ENCODE data around the gene NAA10. TPM values are rescaled to one million over a fixed set of nuclear protein-coding genes. Genes with fewer than 3 reads are reported as not detected.

Gene NAA10
- total RNA-seq, 3 donors from 2014 or later = 57.7 to 81.0 (median 79.2) TPM

DNA sequence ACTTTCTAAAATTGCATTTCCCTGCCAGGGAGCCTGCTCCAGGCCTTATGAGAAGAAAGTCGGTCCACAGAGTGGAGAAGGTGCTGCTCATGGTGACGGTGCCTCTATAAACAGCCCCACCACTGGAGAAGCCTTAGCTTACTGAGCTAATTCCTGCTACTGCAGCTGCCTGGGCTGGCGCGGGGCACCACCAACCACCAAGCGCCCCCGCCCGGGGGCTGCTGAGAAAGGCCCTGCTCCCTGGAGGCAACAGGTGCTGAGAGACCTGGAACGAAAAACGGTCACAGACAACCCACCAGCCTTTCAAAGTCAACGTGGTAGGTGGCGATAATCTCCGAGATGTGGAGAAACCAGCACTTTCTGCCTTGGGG, 33.9 kb upstream of the NAA10 start:
- no peak for DNase-seq (ENCODE audit: low spot score in 2 of 2)
- no peaks in the 10 kb centered on the region for H3K9me3 ChIP-seq
- H3K4me1 ChIP-seq = peaks cover 0 to 10% of the 10 kb centered on the region in 2 donors
- H3K27ac ChIP-seq = peak overlapping the region in 1 of 2 donors; percentile 100
- H3K27me3 ChIP-seq = peaks cover 0 to 24% of the 10 kb centered on the region in 2 donors
- intact Hi-C loops (cut with DNase I; ENCODE audit: low total_unique reads) = no loop called here
- no peaks in the 10 kb centered on the region for H3K36me3 ChIP-seq
- peak overlapping the region; percentile 73 to 91 (median 82) for H3K4me3 ChIP-seq
- no peak for TF ChIP-seq POLR2AphosphoS5 (IDR thresholded peaks at IDR 0.05)
- TF ChIP-seq, protein P1, sequence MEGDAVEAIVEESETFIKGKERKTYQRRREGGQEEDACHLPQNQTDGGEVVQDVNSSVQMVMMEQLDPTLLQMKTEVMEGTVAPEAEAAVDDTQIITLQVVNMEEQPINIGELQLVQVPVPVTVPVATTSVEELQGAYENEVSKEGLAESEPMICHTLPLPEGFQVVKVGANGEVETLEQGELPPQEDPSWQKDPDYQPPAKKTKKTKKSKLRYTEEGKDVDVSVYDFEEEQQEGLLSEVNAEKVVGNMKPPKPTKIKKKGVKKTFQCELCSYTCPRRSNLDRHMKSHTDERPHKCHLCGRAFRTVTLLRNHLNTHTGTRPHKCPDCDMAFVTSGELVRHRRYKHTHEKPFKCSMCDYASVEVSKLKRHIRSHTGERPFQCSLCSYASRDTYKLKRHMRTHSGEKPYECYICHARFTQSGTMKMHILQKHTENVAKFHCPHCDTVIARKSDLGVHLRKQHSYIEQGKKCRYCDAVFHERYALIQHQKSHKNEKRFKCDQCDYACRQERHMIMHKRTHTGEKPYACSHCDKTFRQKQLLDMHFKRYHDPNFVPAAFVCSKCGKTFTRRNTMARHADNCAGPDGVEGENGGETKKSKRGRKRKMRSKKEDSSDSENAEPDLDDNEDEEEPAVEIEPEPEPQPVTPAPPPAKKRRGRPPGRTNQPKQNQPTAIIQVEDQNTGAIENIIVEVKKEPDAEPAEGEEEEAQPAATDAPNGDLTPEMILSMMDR (IDR thresholded peaks at IDR 0.05) = no peak
- no peak for TF ChIP-seq POLR2A (IDR thresholded peaks at IDR 0.05)

- no peak for DNase-seq (ENCODE audit: low spot score in 2 of 2)
- peak overlapping the region; percentile 26 to 100 for H3K27ac ChIP-seq
- H3K27me3 ChIP-seq = peaks cover 0 to 24% of the 10 kb centered on the region in 2 donors
- H3K9me3 ChIP-seq = no peaks in the 10 kb centered on the region
- H3K4me3 ChIP-seq = peak overlapping the region in 2 of 3 donors; percentile 82 to 91
- TF ChIP-seq POLR2AphosphoS5 (IDR thresholded peaks at IDR 0.05) (no peak), POLR2A (IDR thresholded peaks at IDR 0.05) (no peak)
- TF ChIP-seq, protein P1 (IDR thresholded peaks at IDR 0.05) = no peak
- peaks cover 0 to 6% of the 10 kb centered on the region in 2 donors for H3K4me1 ChIP-seq
- H3K36me3 ChIP-seq = no peaks in the 10 kb centered on the region
- intact Hi-C loops (cut with DNase I; ENCODE audit: low total_unique reads) = no loop called here
Measured at GRCh38 chrX:153968255-153968654, 33.4 kb upstream of the NAA10 start.

DNA sequence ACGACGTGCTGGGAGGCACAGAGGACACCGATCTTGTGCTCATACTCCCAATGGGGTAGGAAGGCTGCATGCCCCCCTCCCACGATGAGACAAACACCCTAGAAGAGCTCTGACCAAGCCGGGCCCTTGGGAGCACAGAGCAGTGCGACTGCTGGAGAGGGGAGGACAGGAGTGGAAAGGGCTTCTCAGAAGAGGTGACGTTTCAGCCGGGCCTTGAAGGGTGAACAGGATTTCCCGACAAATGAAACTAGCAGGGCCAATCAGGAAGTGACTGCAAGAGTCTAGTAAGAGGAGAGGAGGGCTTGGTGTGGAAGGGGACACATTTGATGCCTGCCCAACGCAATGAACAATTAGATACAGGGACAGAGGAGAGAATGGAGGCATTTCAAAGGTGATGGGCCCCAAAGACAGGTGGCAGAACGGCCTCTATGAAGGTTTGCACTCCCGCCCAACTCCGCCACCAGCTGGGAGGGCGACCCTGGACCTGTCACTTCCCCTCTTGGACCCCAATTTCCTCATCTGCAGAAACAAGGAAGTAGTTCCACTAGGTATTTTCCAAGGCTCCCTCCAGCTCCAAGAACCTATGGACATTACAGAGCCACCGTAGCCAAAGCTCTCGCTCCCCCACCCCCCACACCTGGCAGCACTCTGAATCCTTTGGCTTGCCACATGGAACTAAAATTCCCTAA, 32.8 kb upstream of the NAA10 start:
- H3K27me3 ChIP-seq = peaks cover 0 to 24% of the 10 kb centered on the region in 2 donors
- DNase-seq (ENCODE audit: low spot score in 2 of 2) = no peak
- peaks cover 0 to 6% of the 10 kb centered on the region in 2 donors for H3K4me1 ChIP-seq
- no peak for TF ChIP-seq POLR2A (IDR thresholded peaks at IDR 0.05)
- TF ChIP-seq, protein P1 (IDR thresholded peaks at IDR 0.05) = no peak
- no peak for TF ChIP-seq POLR2AphosphoS5 (IDR thresholded peaks at IDR 0.05)
- no peaks in the 10 kb centered on the region for H3K36me3 ChIP-seq
- H3K4me3 ChIP-seq = peak overlapping the region in 1 of 3 donors; percentile 91
- H3K9me3 ChIP-seq = no peaks in the 10 kb centered on the region
- peak overlapping the region; percentile 26 to 100 for H3K27ac ChIP-seq
- intact Hi-C loops (cut with DNase I; ENCODE audit: low total_unique reads) = no loop called here

DNA sequence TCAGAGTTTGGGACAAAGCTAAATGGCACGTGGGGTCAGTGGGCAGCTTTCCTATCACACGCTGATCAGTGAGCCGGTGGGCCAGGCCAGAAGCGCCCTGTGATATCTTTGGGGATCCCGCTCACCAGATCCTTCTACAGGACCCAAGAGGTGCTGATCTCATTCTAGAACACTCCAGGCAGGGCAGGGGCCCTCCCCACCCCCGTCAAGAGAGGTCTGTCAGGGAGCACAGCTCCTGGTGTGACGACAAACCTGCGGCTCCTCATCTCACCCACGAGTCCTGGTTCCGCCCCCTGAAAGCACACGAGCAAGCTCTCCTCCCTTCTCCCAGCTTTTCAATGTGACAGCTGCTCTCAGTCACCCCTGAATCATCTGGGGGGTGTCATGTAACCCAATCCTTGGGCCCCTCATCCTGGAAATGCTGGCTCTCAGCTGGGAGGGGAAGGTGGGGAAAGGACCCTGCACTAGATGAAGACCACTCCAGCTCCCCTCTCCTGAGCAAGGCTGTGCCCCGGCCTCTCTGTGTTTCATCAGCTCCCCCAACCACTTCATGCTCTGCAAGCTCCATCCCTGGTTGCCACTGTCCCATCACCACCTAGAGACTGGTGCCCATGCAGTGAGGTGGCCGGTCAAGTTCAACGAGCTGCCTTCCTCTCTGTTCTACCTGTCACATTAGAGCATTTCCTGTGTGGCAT, 32.2 kb upstream of the NAA10 start:
- H3K9me3 ChIP-seq = no peaks in the 10 kb centered on the region
- H3K4me1 ChIP-seq = peaks cover 0 to 6% of the 10 kb centered on the region in 2 donors
- DNase-seq (ENCODE audit: low spot score in 2 of 2) = no peak
- intact Hi-C loops (cut with DNase I; ENCODE audit: low total_unique reads) = no loop called here
- peak overlapping the region in 1 of 3 donors; percentile 91 for H3K4me3 ChIP-seq
- H3K27me3 ChIP-seq = peaks cover 0 to 26% of the 10 kb centered on the region in 2 donors
- peak overlapping the region; percentile 26 to 100 for H3K27ac ChIP-seq
- no peaks in the 10 kb centered on the region for H3K36me3 ChIP-seq
- no peak for TF ChIP-seq POLR2AphosphoS5 (IDR thresholded peaks at IDR 0.05)

DNA sequence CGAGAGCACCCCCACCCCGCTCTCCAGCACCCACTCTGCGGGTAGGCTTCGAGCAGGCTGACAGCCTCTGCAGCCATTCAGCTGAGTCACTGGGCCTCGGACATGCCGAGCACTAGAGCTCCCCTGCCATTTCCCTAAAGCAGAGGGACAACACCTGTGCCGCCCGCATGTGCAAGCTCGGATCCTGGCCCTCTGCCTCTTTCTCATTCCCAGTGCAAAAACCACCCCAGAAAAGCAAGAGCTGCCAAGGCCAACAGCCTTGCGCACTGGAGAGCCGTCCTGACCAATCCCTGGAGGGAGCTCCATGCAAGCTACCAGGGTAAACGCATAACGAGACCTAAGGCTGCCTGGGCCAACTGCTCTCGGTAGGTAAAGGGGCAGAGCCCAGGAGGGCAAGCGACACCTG, 31.4 kb upstream of the NAA10 start:
- intact Hi-C loops (cut with DNase I; ENCODE audit: low total_unique reads) = no loop called here
- peaks cover 0 to 33% of the 10 kb centered on the region in 2 donors for H3K27me3 ChIP-seq
- H3K4me3 ChIP-seq = peak overlapping the region in 1 of 3 donors; percentile 91
- DNase-seq (ENCODE audit: low spot score in 2 of 2) = no peak
- H3K9me3 ChIP-seq = no peaks in the 10 kb centered on the region
- peak overlapping the region in 1 of 2 donors; percentile 100 for H3K27ac ChIP-seq
- peaks cover 0 to 6% of the 10 kb centered on the region in 2 donors for H3K4me1 ChIP-seq
- no peaks in the 10 kb centered on the region for H3K36me3 ChIP-seq
- TF ChIP-seq, protein P1 (IDR thresholded peaks at IDR 0.05) = no peak
- TF ChIP-seq POLR2AphosphoS5 (IDR thresholded peaks at IDR 0.05) (no peak), POLR2A (IDR thresholded peaks at IDR 0.05) (no peak)

Data from breast epithelium (tissue), 4 donors.